ENCODE data around the gene PCSK5. TPM values are rescaled to one million over a fixed set of nuclear protein-coding genes. Genes with fewer than 3 reads are reported as not detected.
"Not testable (repeated sequence)": the region's sequence is repeated elsewhere in the genome, so short reads cannot be mapped to it uniquely, and the experiment has no call there.

Gene PCSK5
- total RNA-seq, 2 donors from 2014 or later, result 41.2 to 63.7 TPM

- Histone ChIP-seq H3K9me3 (no peaks in the 10 kb centered on the region), H3K27ac (no peak overlapping the region), H3K4me1 (ENCODE audit: control insufficient read depth in 1 of 2, low read depth in 2 of 2) (peaks cover 12 to 22% of the 10 kb centered on the region in 2 donors), H3K27me3 (replicated peaks; ENCODE audit: insufficient read depth) (no peaks in the 10 kb centered on the region), H3K36me3 (no peaks in the 10 kb centered on the region), H3K4me3 (no peak overlapping the region)
- ATAC-seq (ENCODE audit: insufficient number of reproducible peaks, low FRiP score, low read depth), result no peak
- TF ChIP-seq CTCF (IDR thresholded peaks at IDR 0.05), result no peak
- DNase-seq (ENCODE audit: low spot score), result no peak
Observed at GRCh38 chr9:75957116-75957515, 66.6 kb downstream of the PCSK5 start.

- H3K27ac ChIP-seq, result no peak overlapping the region
- H3K4me1 ChIP-seq (ENCODE audit: control insufficient read depth in 1 of 2, low read depth in 2 of 2), result peaks cover 23 to 33% of the 10 kb centered on the region in 2 donors
- H3K27me3 ChIP-seq (replicated peaks; ENCODE audit: insufficient read depth), result no peaks in the 10 kb centered on the region
- no peaks in the 10 kb centered on the region for H3K36me3 ChIP-seq
- ATAC-seq (ENCODE audit: insufficient number of reproducible peaks, low FRiP score, low read depth) (no peak), DNase-seq (ENCODE audit: low spot score) (no peak)
- H3K9me3 ChIP-seq, result no peaks in the 10 kb centered on the region
- H3K4me3 ChIP-seq, result no peak overlapping the region
- no peak for TF ChIP-seq CTCF (IDR thresholded peaks at IDR 0.05)
Observed at GRCh38 chr9:75958226-75958625, 67.8 kb downstream of the PCSK5 start.

- no peaks in the 10 kb centered on the region for H3K9me3 ChIP-seq
- H3K4me1 ChIP-seq (ENCODE audit: control insufficient read depth in 1 of 2, low read depth in 2 of 2), result peaks cover 36 to 54% of the 10 kb centered on the region in 2 donors
- H3K4me3 ChIP-seq, result no peak overlapping the region
- no peak overlapping the region for H3K27ac ChIP-seq
- no peaks in the 10 kb centered on the region for H3K36me3 ChIP-seq
- TF ChIP-seq CTCF (IDR thresholded peaks at IDR 0.05), result no peak
- H3K27me3 ChIP-seq (replicated peaks; ENCODE audit: insufficient read depth), result no peaks in the 10 kb centered on the region
- ATAC-seq (ENCODE audit: insufficient number of reproducible peaks, low FRiP score, low read depth) (no peak), DNase-seq (ENCODE audit: low spot score) (no peak)
Observed at GRCh38 chr9:75960551-75960950, 70.1 kb downstream of the PCSK5 start.

GRCh38 chr9:75962013-75962661 lies 71.7 kb downstream of the PCSK5 start:
- Histone ChIP-seq H3K27ac (no peak overlapping the region), H3K36me3 (no peaks in the 10 kb centered on the region), H3K27me3 (replicated peaks; ENCODE audit: insufficient read depth) (no peaks in the 10 kb centered on the region), H3K4me3 (no peak overlapping the region), H3K9me3 (no peaks in the 10 kb centered on the region), H3K4me1 (ENCODE audit: control insufficient read depth in 1 of 2, low read depth in 2 of 2) (peaks cover 31 to 48% of the 10 kb centered on the region in 2 donors)
- DNase-seq (ENCODE audit: low spot score), result no peak
- ATAC-seq (ENCODE audit: insufficient number of reproducible peaks, low FRiP score, low read depth), result no peak
- no peak for TF ChIP-seq CTCF (IDR thresholded peaks at IDR 0.05)

GRCh38 chr9:75962662-75963036 lies 72.2 kb downstream of the PCSK5 start:
- DNase-seq (ENCODE audit: low spot score) (no peak), ATAC-seq (ENCODE audit: insufficient number of reproducible peaks, low FRiP score, low read depth) (no peak)
- TF ChIP-seq CTCF (IDR thresholded peaks at IDR 0.05), result no peak
- H3K4me1 ChIP-seq (ENCODE audit: control insufficient read depth in 1 of 2, low read depth in 2 of 2), result peaks cover 28 to 43% of the 10 kb centered on the region in 2 donors
- no peaks in the 10 kb centered on the region for H3K27me3 ChIP-seq (replicated peaks; ENCODE audit: insufficient read depth)
- no peaks in the 10 kb centered on the region for H3K9me3 ChIP-seq
- H3K36me3 ChIP-seq, result no peaks in the 10 kb centered on the region
- no peak overlapping the region for H3K4me3 ChIP-seq
- H3K27ac ChIP-seq, result peak overlapping the region in 1 of 2 donors; percentile 19

- H3K27me3 ChIP-seq (replicated peaks; ENCODE audit: insufficient read depth); H3K27ac ChIP-seq; H3K4me3 ChIP-seq; DNase-seq (ENCODE audit: low spot score); H3K36me3 ChIP-seq; ATAC-seq (ENCODE audit: insufficient number of reproducible peaks, low FRiP score, low read depth); H3K9me3 ChIP-seq: not testable (repeated sequence)
- peaks cover 28 to 37% of the 10 kb centered on the region in 2 donors for H3K4me1 ChIP-seq (ENCODE audit: control insufficient read depth in 1 of 2, low read depth in 2 of 2)
Observed at GRCh38 chr9:75963321-75963720, 72.8 kb downstream of the PCSK5 start.

Data from thoracic aorta (tissue), 2 donors.